SK-N-SH (cell line): Measurements from ENCODE around the gene SRGAP1. TPM values are rescaled to one million over a fixed set of nuclear protein-coding genes. Genes with fewer than 3 reads are reported as not detected.
A peak's percentile ranks its signal among the peaks of the same experiment; 100 is the strongest.

Experiments
- CTCF ChIA-PET: fragments of 300-600, 350-600 bp; formaldehyde crosslinking; extraction: SDS; loops from one replicate; lab custom pipeline; 2021; lab: Yijun Ruan, JAX
- POLR2A ChIA-PET: fragments of 350-600 bp; sonication (Branson Sonifier 250); formaldehyde crosslinking; extraction: SDS; loops from one replicate; lab custom pipeline; 2020; ENCODE audit warnings: antibody characterized with exemption, inconsistent platforms; lab: Yijun Ruan, JAX
- DNase-seq: peaks from one replicate; pipeline ENCODE4 v3.0.0; 2012
- H2AFZ ChIP-seq: fragments of 200-600 bp; sonication (generic); 2 replicates; pipeline ENCODE4 v1.8.1; 2016; ENCODE audit warnings: antibody characterized with exemption, mild to moderate bottlenecking, low read depth
- H3F3A ChIP-seq: fragments of 200-600 bp; sonication (generic); replicated peaks from 2 replicates; pipeline ENCODE3; 2016; ENCODE audit warnings: antibody characterized with exemption, mild to moderate bottlenecking; ENCODE audit not compliant: insufficient read depth
- H3K27ac ChIP-seq, 2 experiments: fragments of 200-500 bp in 1 of 2; fragments of 200-600 bp in 1 of 2; sonication (Bioruptor generic) in 1 of 2; sonication (generic), shearing (Covaris generic) in 1 of 2; 2 replicates each; pipeline versions ENCODE4 v1.5.1 to v1.6.1; 2014 to 2016; ENCODE audit warnings: low read depth in 2 of 2, inconsistent platforms in 1 of 2, low read length in 1 of 2, mild to moderate bottlenecking in 1 of 2, mixed read lengths in 1 of 2
- H3K27me3 ChIP-seq: fragments of 200-600 bp; sonication (generic), shearing (Covaris generic); 2 replicates; pipeline ENCODE4 v1.6.1; 2016; ENCODE audit warnings: mixed run types; ENCODE audit not compliant: insufficient read depth
- H3K36me3 ChIP-seq, 2 experiments: fragments of 200-500 bp in 1 of 2; fragments of 200-600 bp in 1 of 2; sonication (Bioruptor generic) in 1 of 2; sonication (generic) in 1 of 2; replicated peaks in 1 of 2; 2 replicates each; pipeline versions ENCODE3 to v1.5.1; 2014 to 2016; ENCODE audit warnings: low read length in 1 of 2, mild to moderate bottlenecking in 1 of 2; ENCODE audit not compliant: insufficient read depth in 2 of 2, control insufficient read depth in 1 of 2
- H3K4me1 ChIP-seq, 2 experiments: fragments of 200-500 bp in 1 of 2; fragments of 200-600 bp in 1 of 2; sonication (Bioruptor generic) in 1 of 2; sonication (generic), shearing (Covaris generic) in 1 of 2; 2 replicates each; pipeline versions ENCODE4 v1.5.1 to v1.6.1; 2014 to 2016; ENCODE audit warnings: low read depth in 1 of 2, low read length in 1 of 2, mixed run types in 1 of 2; ENCODE audit not compliant: insufficient read depth in 2 of 2, control insufficient read depth in 1 of 2
- H3K4me2 ChIP-seq: fragments of 200-600 bp; sonication (generic), shearing (Covaris generic); 2 replicates; pipeline ENCODE4 v1.6.1; 2017; ENCODE audit warnings: mixed run types
- H3K4me3 ChIP-seq, 2 experiments: fragments of 200-500 bp in 1 of 2; fragments of 200-600 bp in 1 of 2; sonication (Bioruptor generic) in 1 of 2; sonication (generic), shearing (Covaris generic) in 1 of 2; 2 replicates each; pipeline versions ENCODE4 v1.5.1 to v1.8.1; 2014 to 2016; ENCODE audit warnings: low read depth in 2 of 2, inconsistent platforms in 1 of 2, low read length in 1 of 2, mild to moderate bottlenecking in 1 of 2, mixed read lengths in 1 of 2, moderate library complexity in 1 of 2
- H3K79me2 ChIP-seq: fragments of 200-600 bp; sonication (generic); 2 replicates; pipeline ENCODE4 v1.8.1; 2017; ENCODE audit warnings: mild to moderate bottlenecking; ENCODE audit not compliant: insufficient read depth
- H3K9ac ChIP-seq: fragments of 200-600 bp; sonication (generic); 2 replicates; pipeline ENCODE4 v1.6.1; 2017; ENCODE audit warnings: mixed run types
- H3K9me2 ChIP-seq: fragments of 200-600 bp; sonication (generic); 2 replicates; pipeline ENCODE4 v1.6.1; 2017; ENCODE audit warnings: mixed run types
- H3K9me3 ChIP-seq: fragments of 200-600 bp; sonication (generic); 2 replicates; pipeline ENCODE4 v1.6.1; 2017; ENCODE audit warnings: mixed run types, mild to moderate bottlenecking, moderate library complexity
- H4K20me1 ChIP-seq: fragments of 200-600 bp; sonication (generic); 2 replicates; pipeline ENCODE4 v1.6.1; 2017; ENCODE audit warnings: mild to moderate bottlenecking, mixed run types; ENCODE audit not compliant: insufficient read depth
- CTCF ChIP-seq: fragments of 200-600 bp; sonication (generic); IDR thresholded peaks from 2 replicates; pipeline ENCODE4 v1.6.1; 2017; ENCODE audit warnings: antibody characterized with exemption, mild to moderate bottlenecking, moderate library complexity
- EZH2phosphoT487 ChIP-seq: fragments of 200-600 bp; sonication (generic); IDR thresholded peaks from 2 replicates; pipeline ENCODE4 v1.6.1; 2017; ENCODE audit warnings: low read depth, mixed run types, mild to moderate bottlenecking, antibody characterized with exemption, moderate library complexity, borderline replicate concordance
- FOSL2 ChIP-seq: IDR thresholded peaks from 2 replicates; pipeline ENCODE4 v1.4.0; 2012; ENCODE audit warnings: low read depth, mild to moderate bottlenecking, moderate library complexity, borderline replicate concordance
- GABPA ChIP-seq: IDR thresholded peaks from 2 replicates; pipeline ENCODE4 v1.4.0; 2012; ENCODE audit warnings: low read depth, mild to moderate bottlenecking
- GATA2 ChIP-seq: sonication (generic); formaldehyde crosslinking; IDR thresholded peaks from 2 replicates; pipeline ENCODE4 v1.5.0; 2020; ENCODE audit warnings: mild to moderate bottlenecking, missing genetic modification reagents
- IRF3 ChIP-seq: fragments of 150-350 bp; IDR thresholded peaks from 2 replicates; pipeline ENCODE4 v1.6.1; 2016; ENCODE audit warnings: mild to moderate bottlenecking, low read depth, low read length
- MAX ChIP-seq: IDR thresholded peaks from 2 replicates; pipeline ENCODE4 v1.4.0; 2012; ENCODE audit warnings: low read depth
- MXI1 ChIP-seq: IDR thresholded peaks from 2 replicates; pipeline ENCODE4 v1.6.1; 2012; ENCODE audit warnings: mild to moderate bottlenecking, low read depth, low read length, improper control_type of control experiment
- NFIC ChIP-seq: IDR thresholded peaks from 2 replicates; pipeline ENCODE4 v1.4.0; 2012; ENCODE audit warnings: borderline replicate concordance
- PBX3 ChIP-seq: IDR thresholded peaks from 2 replicates; pipeline ENCODE4; 2012
- POLR2AphosphoS5 ChIP-seq: IDR thresholded peaks from 2 replicates; pipeline ENCODE4 v1.6.1; 2012; ENCODE audit warnings: low read depth, low read length
- RAD21 ChIP-seq: IDR thresholded peaks from 2 replicates; pipeline ENCODE4 v1.6.1; 2012; ENCODE audit warnings: mild to moderate bottlenecking, low read length
- RCOR1 ChIP-seq: fragments of 150-350 bp; IDR thresholded peaks from 2 replicates; pipeline ENCODE4 v1.6.1; 2017; ENCODE audit warnings: antibody characterized with exemption, low read length
- RXRA ChIP-seq: IDR thresholded peaks from 2 replicates; pipeline ENCODE4 v1.4.0; 2012; ENCODE audit warnings: low read depth, mild to moderate bottlenecking, borderline replicate concordance
- TAF1 ChIP-seq: IDR thresholded peaks from 2 replicates; pipeline ENCODE4 v1.6.1; 2012; ENCODE audit warnings: low read depth, mild to moderate bottlenecking, low read length, moderate library complexity, borderline replicate concordance
- TCF12 ChIP-seq: IDR thresholded peaks from 2 replicates; pipeline ENCODE4 v1.4.0; 2012
- TEAD4 ChIP-seq: IDR thresholded peaks from 2 replicates; pipeline ENCODE4 v1.4.0; 2012; ENCODE audit warnings: mild to moderate bottlenecking, borderline replicate concordance; ENCODE audit not compliant: insufficient read depth
- YY1 ChIP-seq: IDR thresholded peaks from 2 replicates; pipeline ENCODE4 v1.4.0; 2012; ENCODE audit warnings: low read depth, mild to moderate bottlenecking
- WGBS: methylation state at CpG from one replicate; pipeline ENCODE4 v1.1.6; 2017; ENCODE audit warnings: low lambda C conversion rate; 5-methylcytosine and 5-hydroxymethylcytosine counted together
- polyA plus RNA-seq, 3 experiments: library from polyadenylated mRNA; depleted of rRNA; stranded (reverse); fragments of >200 nt; gene quantifications; 2 replicates each; pipeline ENCODE4 v1.2.3, GENCODE V29; 2012

The SRGAP1 gene
- polyA plus RNA-seq, 1 of the 3 experiments (the other 2 are of a cell fraction): 2.6 TPM

- TF ChIP-seq FOSL2: peak; percentile 100
- TF ChIP-seq TCF12: peak; percentile 85
- peak; percentile 70 for TF ChIP-seq CTCF
- no peak for TF ChIP-seq MXI1
- TF ChIP-seq RCOR1: no peak
- peak; percentile 77 for TF ChIP-seq POLR2AphosphoS5
- TF ChIP-seq NFIC: peak; percentile 72
- peak; percentile 93 for TF ChIP-seq RAD21
- TF ChIP-seq YY1: no peak
Observed at GRCh38 chr12:64181430-64182291, 337.2 kb downstream of the SRGAP1 start (continued).

- Histone ChIP-seq H3K4me3 (no peak overlapping the region), H3K9me2 (no peaks in the 10 kb centered on the region), H3K27me3 (no peaks in the 10 kb centered on the region), H3K4me1 (peaks cover 10 to 41% of the 10 kb centered on the region in 2 experiments), H3F3A (peaks cover 47% of the 10 kb centered on the region), H3K36me3 (no peaks in the 10 kb centered on the region), H4K20me1 (no peaks in the 10 kb centered on the region), H3K9me3 (no peaks in the 10 kb centered on the region), H3K9ac (no peak overlapping the region), H3K79me2 (no peaks in the 10 kb centered on the region), H3K4me2 (no peak overlapping the region), H2AFZ (no peak overlapping the region), H3K27ac (no peak overlapping the region)
- no peak for DNase-seq
- ChIA-PET POLR2A (no interaction called here), CTCF (interaction anchor here (0.8 to 2.0 kb wide), 3 partner anchors 72 to 343 kb away, joined by 3 to 8 read pairs (median 7); partner anchors contain the start of gene SRGAP1)
- no peak for TF ChIP-seq IRF3
- WGBS: 100% methylated on average over 1 of the region's 1 CpG
Observed at GRCh38 chr12:64184216-64184615, 339.7 kb downstream of the SRGAP1 start.

- 37% methylated on average over 2 of the region's 2 CpGs for WGBS
- no peaks in the 10 kb centered on the region for H3K27me3 ChIP-seq
- H3F3A ChIP-seq: peaks cover 31% of the 10 kb centered on the region
- ChIA-PET POLR2A (no interaction called here), CTCF (interaction anchor here (1.0 to 1.4 kb wide), 2 partner anchors 343 kb away, joined by 4 to 7 read pairs; partner anchors contain the start of gene SRGAP1)
- peak overlapping the region; percentile 68 to 79 for H3K27ac ChIP-seq
- no peaks in the 10 kb centered on the region for H3K9me2 ChIP-seq
- H4K20me1 ChIP-seq: no peaks in the 10 kb centered on the region
- no peak overlapping the region for H3K4me3 ChIP-seq
- H2AFZ ChIP-seq: peak overlapping the region; percentile 59; the same call in 1 of the 2 replicates
- DNase-seq: no peak
- peak overlapping the region; percentile 17; the same call in 1 of the 2 replicates for H3K9ac ChIP-seq
- H3K9me3 ChIP-seq: no peaks in the 10 kb centered on the region
- peak overlapping the region; percentile 65 for H3K4me2 ChIP-seq
- no peaks in the 10 kb centered on the region for H3K36me3 ChIP-seq
- H3K79me2 ChIP-seq: no peaks in the 10 kb centered on the region
- H3K4me1 ChIP-seq: peaks cover 7 to 33% of the 10 kb centered on the region in 2 experiments
- TF ChIP-seq TEAD4 (no peak), GATA2 (no peak), GABPA (no peak), EZH2phosphoT487 (no peak), RXRA (no peak), MXI1 (no peak), TCF12 (no peak), CTCF (no peak), TAF1 (no peak), PBX3 (no peak), MAX (no peak), YY1 (no peak)
Observed at GRCh38 chr12:64186789-64187188, 342.3 kb downstream of the SRGAP1 start.
